Measurements from ENCODE around the gene CCN2.
"Not testable (repeated sequence)": the region's sequence is repeated elsewhere in the genome, so short reads cannot be mapped to it uniquely, and the experiment has no call there.

CCN2 gene

DNA sequence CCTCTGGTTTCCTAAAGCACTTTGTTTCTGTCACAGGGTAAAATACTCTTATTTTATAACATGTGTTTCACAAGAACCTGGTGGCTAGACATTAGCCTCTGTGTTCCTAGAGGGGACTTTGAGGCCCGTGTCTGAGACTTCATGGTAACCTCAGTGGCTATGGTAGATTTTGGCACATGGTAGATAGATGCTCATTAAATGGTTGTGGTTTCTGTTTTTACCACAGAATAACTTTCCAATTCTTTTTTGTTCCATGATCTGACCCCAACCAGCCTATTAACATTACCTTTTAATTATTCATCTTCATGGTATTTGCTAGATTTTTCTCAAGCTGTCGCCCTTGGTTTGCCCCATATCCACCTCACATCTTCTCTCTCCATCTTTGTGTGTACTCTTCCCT is 34.3 kb downstream of the CCN2 start:
- H3K36me3 ChIP-seq = no peaks in the 10 kb centered on the region
- no peak overlapping the region for H3K27ac ChIP-seq
- no peak overlapping the region for H3K4me3 ChIP-seq (ENCODE audit: low read depth in 1 of 2, low read length in 1 of 2)
- H3K9me3 ChIP-seq = no peaks in the 10 kb centered on the region
- no peaks in the 10 kb centered on the region for H3K4me1 ChIP-seq (ENCODE audit: control insufficient read depth in 1 of 2, insufficient read depth in 1 of 2, low read depth in 1 of 2, low read length in 1 of 2)
- TF ChIP-seq, protein P1, sequence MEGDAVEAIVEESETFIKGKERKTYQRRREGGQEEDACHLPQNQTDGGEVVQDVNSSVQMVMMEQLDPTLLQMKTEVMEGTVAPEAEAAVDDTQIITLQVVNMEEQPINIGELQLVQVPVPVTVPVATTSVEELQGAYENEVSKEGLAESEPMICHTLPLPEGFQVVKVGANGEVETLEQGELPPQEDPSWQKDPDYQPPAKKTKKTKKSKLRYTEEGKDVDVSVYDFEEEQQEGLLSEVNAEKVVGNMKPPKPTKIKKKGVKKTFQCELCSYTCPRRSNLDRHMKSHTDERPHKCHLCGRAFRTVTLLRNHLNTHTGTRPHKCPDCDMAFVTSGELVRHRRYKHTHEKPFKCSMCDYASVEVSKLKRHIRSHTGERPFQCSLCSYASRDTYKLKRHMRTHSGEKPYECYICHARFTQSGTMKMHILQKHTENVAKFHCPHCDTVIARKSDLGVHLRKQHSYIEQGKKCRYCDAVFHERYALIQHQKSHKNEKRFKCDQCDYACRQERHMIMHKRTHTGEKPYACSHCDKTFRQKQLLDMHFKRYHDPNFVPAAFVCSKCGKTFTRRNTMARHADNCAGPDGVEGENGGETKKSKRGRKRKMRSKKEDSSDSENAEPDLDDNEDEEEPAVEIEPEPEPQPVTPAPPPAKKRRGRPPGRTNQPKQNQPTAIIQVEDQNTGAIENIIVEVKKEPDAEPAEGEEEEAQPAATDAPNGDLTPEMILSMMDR (IDR thresholded peaks at IDR 0.05) = no peak
- peaks cover 44% of the 10 kb centered on the region for H3K27me3 ChIP-seq

GRCh38 chr6:131916091-131916796 is 34.9 kb downstream of the CCN2 start:
- H3K27ac ChIP-seq; H3K4me1 ChIP-seq (ENCODE audit: control insufficient read depth in 1 of 2, insufficient read depth in 1 of 2, low read depth in 1 of 2, low read length in 1 of 2); H3K9me3 ChIP-seq; H3K36me3 ChIP-seq; H3K4me3 ChIP-seq (ENCODE audit: low read depth in 1 of 2, low read length in 1 of 2): not testable (repeated sequence)
- H3K27me3 ChIP-seq = peaks cover 50% of the 10 kb centered on the region

- H3K9me3 ChIP-seq = no peaks in the 10 kb centered on the region
- peaks cover 55% of the 10 kb centered on the region for H3K27me3 ChIP-seq
- H3K36me3 ChIP-seq = no peaks in the 10 kb centered on the region
- H3K4me1 ChIP-seq (ENCODE audit: control insufficient read depth in 1 of 2, insufficient read depth in 1 of 2, low read depth in 1 of 2, low read length in 1 of 2) = no peaks in the 10 kb centered on the region
- no peak overlapping the region for H3K27ac ChIP-seq
- H3K4me3 ChIP-seq (ENCODE audit: low read depth in 1 of 2, low read length in 1 of 2) = no peak overlapping the region
- TF ChIP-seq, protein P1 (IDR thresholded peaks at IDR 0.05) = no peak
Observed at GRCh38 chr6:131914967-131915751, 36.0 kb downstream of the CCN2 start.

GRCh38 chr6:131914234-131914633 is 36.9 kb downstream of the CCN2 start:
- H3K27me3 ChIP-seq = peaks cover 55% of the 10 kb centered on the region
- no peak overlapping the region for H3K4me3 ChIP-seq (ENCODE audit: low read depth in 1 of 2, low read length in 1 of 2)

DNA sequence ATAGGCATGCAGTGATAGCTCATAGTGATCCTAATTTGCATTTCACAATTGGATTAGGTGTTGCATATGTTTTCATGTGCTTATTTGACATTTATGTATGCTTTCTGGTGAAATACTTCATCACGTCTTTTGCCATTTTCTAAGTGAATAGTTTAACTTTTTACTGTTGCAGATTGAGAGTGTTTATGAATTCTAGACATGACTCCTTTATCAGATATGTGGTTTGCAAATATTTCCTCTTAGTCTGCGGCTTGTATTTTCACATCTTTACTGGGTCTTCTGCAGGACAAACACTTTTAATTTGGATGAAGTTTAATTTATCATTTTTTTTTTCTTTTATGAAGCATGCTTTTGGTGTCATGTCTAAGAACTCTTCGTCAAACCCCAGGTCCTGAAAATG is 39.2 kb downstream of the CCN2 start:
- H3K4me1 ChIP-seq (ENCODE audit: control insufficient read depth in 1 of 2, insufficient read depth in 1 of 2, low read depth in 1 of 2, low read length in 1 of 2) = no peaks in the 10 kb centered on the region
- H3K36me3 ChIP-seq = no peaks in the 10 kb centered on the region
- peaks cover 48% of the 10 kb centered on the region for H3K27me3 ChIP-seq
- H3K27ac ChIP-seq = no peak overlapping the region
- TF ChIP-seq, protein P1 (IDR thresholded peaks at IDR 0.05) = no peak
- H3K9me3 ChIP-seq = no peaks in the 10 kb centered on the region
- no peak overlapping the region for H3K4me3 ChIP-seq (ENCODE audit: low read depth in 1 of 2, low read length in 1 of 2)

More at GRCh38 chr6:131914234-131914633, 36.9 kb downstream of the CCN2 start:
- H3K9me3 ChIP-seq = no peaks in the 10 kb centered on the region
- H3K36me3 ChIP-seq = no peaks in the 10 kb centered on the region
- H3K27ac ChIP-seq = no peak overlapping the region
- TF ChIP-seq, protein P1 (IDR thresholded peaks at IDR 0.05) = no peak
- H3K4me1 ChIP-seq (ENCODE audit: control insufficient read depth in 1 of 2, insufficient read depth in 1 of 2, low read depth in 1 of 2, low read length in 1 of 2) = no peaks in the 10 kb centered on the region

- Histone ChIP-seq H3K27ac (no peak overlapping the region), H3K4me1 (ENCODE audit: control insufficient read depth in 1 of 2, insufficient read depth in 1 of 2, low read depth in 1 of 2, low read length in 1 of 2) (no peaks in the 10 kb centered on the region), H3K27me3 (peaks cover 38% of the 10 kb centered on the region), H3K36me3 (no peaks in the 10 kb centered on the region), H3K4me3 (ENCODE audit: low read depth in 1 of 2, low read length in 1 of 2) (no peak overlapping the region), H3K9me3 (no peaks in the 10 kb centered on the region)
- TF ChIP-seq, protein P1 (IDR thresholded peaks at IDR 0.05) = no peak
Observed at GRCh38 chr6:131910956-131911355, 40.2 kb downstream of the CCN2 start.
